HG02885 (cell line): ENCODE results near the gene UBAC2.

ENCODE experiments used
- ATAC-seq: cut with Tn5 transposase; IDR thresholded peaks from one replicate; pipeline ENCODE4 v1.9.1; 2021; ENCODE audit warnings: mild to moderate bottlenecking; ENCODE audit not compliant: unreplicated experiment, poor library complexity

Gene UBAC2

DNA sequence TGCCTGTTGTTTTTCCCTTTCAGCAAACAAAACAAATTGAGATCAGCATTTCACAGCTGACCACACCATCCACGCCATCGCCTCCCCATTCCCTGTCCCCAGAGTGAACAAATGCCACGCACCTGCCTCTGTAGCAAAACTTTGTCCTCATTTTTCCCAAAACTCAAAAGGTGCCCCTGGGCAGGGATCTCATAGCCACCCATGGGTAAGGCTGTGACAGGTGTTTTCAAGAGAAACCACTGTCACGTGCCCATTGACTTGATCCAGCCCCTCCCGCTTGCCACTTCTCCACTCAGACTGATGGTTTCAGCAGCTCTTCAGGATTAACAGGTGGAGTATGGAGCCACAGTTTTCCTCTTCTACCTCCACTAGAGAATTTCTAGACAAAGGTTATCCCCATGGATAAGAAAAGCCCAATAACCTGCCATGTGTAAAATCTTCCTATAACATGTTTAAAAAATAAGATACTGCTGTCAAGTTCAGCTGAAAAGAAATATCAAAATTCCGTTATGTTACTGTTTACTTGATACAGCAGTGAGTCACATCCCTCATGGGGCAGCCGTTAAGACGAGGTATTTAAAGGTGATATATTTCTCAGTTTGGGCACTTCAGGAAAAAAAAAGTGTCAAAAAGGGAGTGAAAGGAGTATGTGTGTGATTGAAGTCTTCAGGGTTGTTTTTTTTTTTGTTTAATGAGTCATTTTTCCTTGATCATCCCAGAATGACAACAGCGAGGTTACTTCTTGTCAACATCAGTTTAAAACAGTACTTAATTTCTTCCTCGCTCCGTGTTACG, 170.0 kb downstream of the UBAC2 start:
- ATAC-seq: no peak

DNA sequence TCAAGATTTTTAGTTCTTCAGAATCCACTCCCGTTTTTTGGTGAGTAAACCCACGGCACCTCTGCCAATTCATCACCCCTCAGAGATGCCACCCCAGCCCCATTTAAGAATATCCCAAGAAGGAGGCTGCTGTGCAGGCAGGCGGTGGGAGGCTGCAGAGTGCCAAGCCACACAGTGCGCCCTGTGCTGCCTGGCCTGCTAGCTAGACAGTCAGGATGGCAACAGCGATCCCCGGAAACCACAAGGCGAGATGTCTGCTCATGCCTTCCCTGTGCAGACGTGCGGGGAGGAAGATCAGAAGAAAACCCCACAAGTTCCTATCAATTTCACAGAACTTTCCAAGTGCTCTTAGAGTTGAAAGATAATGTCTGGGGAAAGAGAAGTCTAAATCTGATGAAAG, 171.3 kb downstream of the UBAC2 start:
- ATAC-seq: no peak

- ATAC-seq: no peak
These were observed 172.8 kb downstream of the UBAC2 start for GRCh38 chr13:99373436-99373835.

GRCh38 chr13:99374169-99374991, 173.7 kb downstream of the UBAC2 start:
- ATAC-seq: peak; percentile 38

- peak; percentile 46 for ATAC-seq
These were observed 174.5 kb downstream of the UBAC2 start for GRCh38 chr13:99374994-99375737.

- ATAC-seq: no peak
These were observed 175.1 kb downstream of the UBAC2 start for GRCh38 chr13:99375738-99376080.

DNA sequence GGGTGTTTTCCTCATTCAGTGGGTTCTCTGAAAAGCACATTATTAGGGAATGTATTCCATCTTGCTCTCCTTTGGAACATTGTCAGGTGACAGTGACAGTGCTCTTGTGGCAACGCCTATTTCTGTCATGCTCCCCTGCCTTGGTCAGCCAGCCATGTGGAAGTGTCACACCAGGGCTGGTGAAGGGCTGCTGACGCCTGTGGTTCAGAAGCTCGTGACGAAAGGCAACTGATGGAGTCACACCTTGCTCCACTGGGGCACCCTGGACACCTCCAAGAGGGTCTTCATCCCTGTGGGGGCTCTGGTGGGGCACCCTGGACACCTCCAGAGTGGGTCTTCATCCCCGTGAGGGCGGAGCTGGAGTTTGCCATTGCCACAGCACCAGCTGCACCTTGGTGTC, 175.5 kb downstream of the UBAC2 start:
- peak; percentile 61 for ATAC-seq

- no peak for ATAC-seq
These were observed 176.3 kb downstream of the UBAC2 start for GRCh38 chr13:99376924-99377323.

- no peak for ATAC-seq
These were observed 177.0 kb downstream of the UBAC2 start for GRCh38 chr13:99377641-99378040.

- ATAC-seq: no peak
These were observed 178.5 kb downstream of the UBAC2 start for GRCh38 chr13:99378985-99379733.

GRCh38 chr13:99379856-99380801, 179.5 kb downstream of the UBAC2 start:
- ATAC-seq: no peak

GRCh38 chr13:99380921-99381645, 180.4 kb downstream of the UBAC2 start:
- peak; percentile 85 for ATAC-seq

DNA sequence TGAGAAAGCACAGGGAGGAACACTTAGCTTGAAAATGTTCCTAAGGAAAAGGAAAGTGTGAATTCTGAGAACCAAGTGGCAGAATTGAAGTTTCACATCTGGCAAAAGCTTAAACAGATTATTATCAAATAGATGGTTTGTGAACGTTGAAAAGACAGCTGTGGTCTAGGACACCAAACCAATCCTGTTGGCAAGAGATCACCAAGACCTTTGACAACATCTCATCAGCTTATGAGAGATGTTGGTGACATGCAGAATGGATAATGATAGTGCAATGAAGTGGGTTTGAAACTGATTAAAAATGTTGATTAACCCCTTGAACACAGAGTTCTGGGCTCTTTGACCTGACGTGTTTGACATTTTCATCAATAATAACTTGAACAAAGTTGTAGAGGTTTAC, 181.1 kb downstream of the UBAC2 start:
- no peak for ATAC-seq

DNA sequence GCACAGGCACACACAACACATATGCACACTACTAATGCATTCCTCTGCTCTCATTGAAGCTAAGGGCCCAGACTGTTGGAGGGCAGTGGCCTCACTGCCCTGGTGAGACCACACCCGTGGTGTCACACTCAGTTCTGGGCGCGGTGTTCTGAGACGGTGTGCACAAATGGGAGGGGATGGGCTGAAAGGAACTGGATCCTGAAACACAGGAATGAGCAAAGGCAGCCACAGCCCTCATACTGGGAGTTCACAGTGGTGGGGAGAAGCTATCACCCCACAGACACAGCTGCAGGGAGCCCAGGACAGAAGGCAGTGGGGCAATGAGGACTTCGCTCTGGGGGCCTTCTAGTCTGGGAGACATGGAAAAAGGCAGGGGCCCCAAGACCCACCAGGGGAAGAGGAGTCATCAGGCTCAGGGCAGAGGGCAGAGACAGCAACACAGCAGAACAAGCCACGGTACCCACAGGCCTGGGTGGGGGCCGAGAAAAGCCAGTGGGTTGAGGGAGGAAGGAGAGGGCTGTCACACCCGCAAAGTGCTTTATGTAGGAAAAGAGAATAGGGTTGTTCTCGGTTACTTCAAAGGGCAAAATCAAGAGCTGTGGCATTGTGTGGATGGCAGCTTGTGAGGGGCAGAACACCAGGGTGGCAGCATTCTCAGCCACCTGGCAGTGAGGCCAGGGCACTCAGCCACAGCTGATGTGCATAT, 181.9 kb downstream of the UBAC2 start:
- no peak for ATAC-seq

- ATAC-seq: no peak
These were observed 182.9 kb downstream of the UBAC2 start for GRCh38 chr13:99383511-99383921.

DNA sequence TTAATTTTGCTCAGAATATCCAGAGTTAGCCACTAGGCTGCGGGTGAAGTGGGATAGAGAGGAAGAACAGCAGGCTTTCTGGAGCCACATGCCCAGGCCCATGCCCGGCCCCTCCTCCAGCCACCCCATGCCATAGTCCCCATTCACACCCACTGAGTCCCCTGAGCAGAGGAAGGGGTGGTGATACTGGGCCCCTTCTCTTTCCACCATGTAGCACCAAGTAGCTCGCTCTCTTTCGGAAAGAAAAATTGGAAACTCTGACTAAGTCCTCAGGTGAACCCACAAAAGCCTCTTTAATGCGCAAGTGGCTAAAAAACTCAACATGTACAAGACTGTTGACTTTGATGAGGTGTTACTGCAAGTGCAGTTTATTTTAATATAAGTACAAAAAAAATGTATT, 183.3 kb downstream of the UBAC2 start:
- no peak for ATAC-seq

- no peak for ATAC-seq
These were observed 183.8 kb downstream of the UBAC2 start for GRCh38 chr13:99384468-99384867.

- ATAC-seq: no peak
These were observed 184.5 kb downstream of the UBAC2 start for GRCh38 chr13:99385161-99385560.
